ENCODE results near the gene INPP5A.
A peak's percentile ranks its signal among the peaks of the same experiment; 100 is the strongest.

INPP5A gene

GRCh38 chr10:132634241-132634946 lies 96.8 kb downstream of the INPP5A start:
- DNase-seq, result no peak

GRCh38 chr10:132634947-132635271 lies 97.3 kb downstream of the INPP5A start:
- no peak for DNase-seq

DNA sequence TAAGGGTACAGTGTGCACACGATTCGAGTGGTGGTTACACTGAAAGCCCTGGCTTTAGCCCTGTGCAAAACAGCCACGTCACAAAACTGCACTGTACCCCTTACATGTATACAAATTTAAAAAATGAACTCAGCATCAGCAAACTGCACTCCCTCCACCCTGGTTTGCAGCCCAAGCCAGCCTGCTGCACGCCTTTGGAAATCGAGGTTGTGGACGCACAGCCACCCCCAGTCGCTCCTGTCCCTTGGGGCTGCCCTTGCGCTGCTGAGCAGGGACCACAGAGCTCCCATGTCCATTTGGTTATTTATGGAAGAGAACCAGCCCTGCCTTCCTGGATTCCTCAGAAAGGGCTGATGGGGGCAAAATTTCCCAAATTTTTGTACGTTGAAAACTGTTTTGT lies 98.8 kb downstream of the INPP5A start:
- no peak for DNase-seq

- DNase-seq, result peak; percentile 45
Observed at GRCh38 chr10:132637477-132638129, 100.0 kb downstream of the INPP5A start.

DNA sequence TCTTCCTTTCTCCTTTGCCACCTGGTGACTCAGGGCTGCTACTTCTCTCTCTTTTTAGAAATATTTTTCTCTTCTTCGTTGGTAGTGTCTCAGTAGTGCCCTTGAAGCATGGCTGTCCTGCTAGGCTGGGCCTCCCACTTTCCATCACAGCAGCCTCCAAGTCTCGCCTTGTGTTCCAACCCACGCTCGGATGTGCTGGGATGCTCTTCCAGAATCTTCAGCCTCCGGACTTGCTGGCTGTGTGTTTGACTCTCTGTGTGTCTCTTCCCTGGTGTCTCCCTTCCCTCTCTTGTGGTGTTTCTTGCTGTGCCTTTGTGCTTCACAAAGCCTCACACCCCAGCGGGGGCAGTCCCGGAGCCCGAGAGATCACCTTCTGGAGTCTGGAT lies 100.5 kb downstream of the INPP5A start:
- DNase-seq, result no peak

DNA sequence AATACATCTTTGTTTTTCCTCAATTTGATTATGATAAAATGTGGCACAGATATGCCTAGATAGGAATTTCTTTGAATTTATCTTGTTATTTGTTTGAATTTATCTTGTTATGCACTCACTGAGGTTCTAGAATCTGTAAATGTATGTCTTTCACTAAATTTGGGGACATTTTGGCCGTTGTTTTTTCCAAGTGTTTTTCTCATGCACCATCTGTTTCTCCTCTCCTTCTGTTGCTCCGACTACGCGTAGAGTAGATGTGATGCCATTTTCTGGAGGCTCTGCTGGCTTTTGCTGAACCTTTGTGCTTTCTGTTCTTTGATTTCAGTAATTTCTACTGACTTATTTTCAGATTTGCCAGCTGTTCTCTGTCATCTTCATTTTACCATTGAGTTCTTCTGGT lies 101.9 kb downstream of the INPP5A start:
- no peak for DNase-seq

DNA sequence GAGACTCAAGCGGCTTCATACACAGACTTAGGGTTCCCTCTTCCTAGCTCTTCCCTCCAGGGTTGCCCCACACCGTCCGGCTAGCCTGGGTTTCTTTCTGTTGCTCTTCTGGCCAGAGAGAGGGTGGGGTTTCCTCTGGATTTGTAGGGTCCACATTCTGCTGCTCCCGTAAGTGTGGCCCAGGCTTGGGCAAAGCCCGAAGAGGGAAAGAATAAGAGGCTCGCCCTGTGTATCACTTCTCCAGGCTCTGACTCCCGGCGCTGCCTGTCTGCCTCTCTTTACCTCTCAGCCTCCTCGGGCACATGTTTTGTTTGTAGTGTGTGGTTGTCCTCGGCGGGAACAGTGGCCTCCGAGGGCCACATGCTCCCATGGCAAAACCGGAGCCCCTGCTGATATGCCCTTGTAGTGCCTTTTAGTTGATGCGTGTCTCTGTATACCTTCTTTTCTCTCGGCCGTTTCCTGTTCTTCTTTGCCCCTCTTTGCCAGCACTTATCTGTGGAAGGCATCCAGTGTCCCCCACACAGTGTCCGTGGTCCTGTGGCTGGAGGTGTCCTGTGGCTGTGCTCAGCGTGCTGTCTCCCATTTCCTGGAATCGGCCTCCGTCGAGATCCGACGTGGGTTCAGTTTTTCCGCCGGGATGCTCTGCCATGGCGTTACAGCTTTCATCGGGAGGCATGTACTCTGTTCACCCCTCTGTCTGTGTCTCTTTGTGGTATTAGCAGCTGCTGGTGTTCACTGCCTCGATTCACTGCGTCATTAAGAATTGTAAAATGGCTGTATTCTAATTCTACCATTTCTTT lies 102.9 kb downstream of the INPP5A start:
- no peak for DNase-seq

DNA sequence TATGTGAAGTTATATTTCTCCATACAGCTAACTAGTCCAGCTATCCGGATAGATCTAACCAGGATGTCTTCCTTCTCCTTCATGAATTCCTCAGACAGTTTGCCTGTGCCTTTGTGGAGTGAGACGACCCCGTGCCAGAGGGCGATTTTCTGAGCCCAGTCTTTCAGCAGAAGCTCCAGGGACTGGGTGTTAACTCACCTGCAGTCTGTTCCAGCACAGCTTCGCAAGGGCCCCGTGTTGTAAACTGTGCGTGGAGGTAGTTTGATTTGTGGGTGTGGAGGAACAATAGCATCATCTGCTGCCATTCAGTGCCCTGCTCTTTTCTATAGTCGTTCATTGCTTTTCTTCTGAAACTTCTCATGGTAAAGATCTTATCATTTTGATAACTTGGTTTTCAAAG lies 103.8 kb downstream of the INPP5A start:
- DNase-seq, result no peak

GRCh38 chr10:132641966-132642731 lies 104.6 kb downstream of the INPP5A start:
- DNase-seq, result no peak

DNA sequence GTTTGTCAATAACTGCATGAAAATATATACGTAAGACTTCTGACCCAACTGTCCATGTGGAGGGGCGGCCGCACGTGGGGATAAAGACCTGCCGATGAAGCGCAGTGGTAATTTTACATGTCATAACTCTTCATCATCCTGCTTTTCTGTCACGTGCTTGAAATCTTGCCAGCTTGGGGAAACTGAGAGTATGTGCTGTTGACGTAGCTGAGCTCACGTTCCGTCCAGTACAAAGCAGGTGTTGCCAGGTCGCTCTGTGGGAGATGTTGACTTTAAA lies 105.1 kb downstream of the INPP5A start:
- DNase-seq, result no peak

DNA sequence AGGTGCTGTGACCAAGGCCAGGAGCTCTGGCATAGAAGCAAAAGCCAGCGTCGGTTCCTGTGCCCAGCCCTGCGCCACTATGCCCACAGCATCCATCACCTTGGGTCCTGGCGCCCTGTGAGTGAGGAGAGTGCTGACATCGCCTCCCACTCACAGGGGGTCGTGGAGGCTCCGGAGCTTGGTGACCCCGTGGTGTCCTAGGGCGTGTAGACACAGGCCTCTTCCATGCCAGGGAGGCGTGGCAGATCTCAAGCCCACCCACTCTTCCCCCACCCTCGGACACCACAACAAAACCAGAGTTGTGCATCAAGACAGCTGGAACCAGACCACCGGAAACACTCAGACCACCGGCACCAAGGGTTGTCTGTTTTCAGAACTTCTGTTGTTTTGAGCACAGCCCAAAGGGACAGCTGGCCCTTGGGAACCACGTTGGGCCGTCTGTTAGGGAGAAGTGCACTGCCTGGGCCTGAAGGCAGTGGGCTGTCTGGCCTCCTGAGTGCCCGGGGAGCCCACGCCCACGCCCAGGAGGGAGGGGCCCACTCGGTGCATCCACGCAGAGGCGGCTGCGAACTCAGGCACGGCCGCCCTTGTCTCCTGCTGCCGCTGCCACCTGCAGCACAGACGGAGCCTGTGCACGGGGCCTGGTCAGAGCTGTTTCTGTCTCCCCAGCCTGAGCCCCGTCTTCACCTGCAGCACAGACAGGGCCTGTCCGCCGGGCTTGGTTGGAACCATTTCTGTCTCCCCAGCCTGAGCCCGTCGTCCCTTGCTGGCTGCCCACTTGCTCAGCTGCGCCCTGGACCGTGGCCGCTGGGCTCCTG lies 106.3 kb downstream of the INPP5A start:
- DNase-seq, result no peak

DNA sequence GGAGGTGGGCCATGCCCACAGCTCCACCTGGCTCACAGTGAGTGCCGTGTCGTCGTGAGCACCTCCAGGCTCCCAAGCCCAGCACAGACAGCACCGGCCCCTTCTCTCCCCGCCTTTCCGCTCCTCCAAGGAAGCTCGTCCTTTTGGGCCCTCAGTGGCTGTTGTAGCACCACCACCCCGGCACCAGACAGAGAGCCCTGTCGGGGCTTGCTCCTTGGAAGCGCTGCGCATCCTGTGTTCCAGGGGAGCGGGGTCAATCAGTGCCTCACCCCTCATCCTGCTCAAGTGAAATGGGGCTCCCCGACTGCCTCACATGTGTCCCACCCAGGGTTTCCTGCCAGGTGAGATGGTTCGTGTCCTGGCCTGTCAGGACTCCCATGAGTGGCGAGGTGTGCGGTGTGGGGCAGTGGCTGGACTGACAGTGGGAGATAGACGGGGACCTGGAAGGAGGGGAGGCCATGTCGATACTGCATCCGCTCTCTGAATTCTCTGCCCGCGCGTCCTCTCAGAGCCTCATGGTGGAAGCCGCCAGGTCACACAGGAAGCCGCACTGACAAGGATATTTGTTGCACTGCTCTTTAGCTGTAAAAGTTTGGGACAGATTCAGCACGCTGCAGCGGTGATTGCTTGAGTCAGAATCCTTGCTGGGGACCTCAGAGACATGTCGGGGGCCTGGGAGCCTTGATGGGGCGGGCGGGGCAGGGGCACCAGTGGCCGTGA lies 107.1 kb downstream of the INPP5A start:
- no peak for DNase-seq

GRCh38 chr10:132645247-132645530 lies 107.6 kb downstream of the INPP5A start:
- no peak for DNase-seq

DNA sequence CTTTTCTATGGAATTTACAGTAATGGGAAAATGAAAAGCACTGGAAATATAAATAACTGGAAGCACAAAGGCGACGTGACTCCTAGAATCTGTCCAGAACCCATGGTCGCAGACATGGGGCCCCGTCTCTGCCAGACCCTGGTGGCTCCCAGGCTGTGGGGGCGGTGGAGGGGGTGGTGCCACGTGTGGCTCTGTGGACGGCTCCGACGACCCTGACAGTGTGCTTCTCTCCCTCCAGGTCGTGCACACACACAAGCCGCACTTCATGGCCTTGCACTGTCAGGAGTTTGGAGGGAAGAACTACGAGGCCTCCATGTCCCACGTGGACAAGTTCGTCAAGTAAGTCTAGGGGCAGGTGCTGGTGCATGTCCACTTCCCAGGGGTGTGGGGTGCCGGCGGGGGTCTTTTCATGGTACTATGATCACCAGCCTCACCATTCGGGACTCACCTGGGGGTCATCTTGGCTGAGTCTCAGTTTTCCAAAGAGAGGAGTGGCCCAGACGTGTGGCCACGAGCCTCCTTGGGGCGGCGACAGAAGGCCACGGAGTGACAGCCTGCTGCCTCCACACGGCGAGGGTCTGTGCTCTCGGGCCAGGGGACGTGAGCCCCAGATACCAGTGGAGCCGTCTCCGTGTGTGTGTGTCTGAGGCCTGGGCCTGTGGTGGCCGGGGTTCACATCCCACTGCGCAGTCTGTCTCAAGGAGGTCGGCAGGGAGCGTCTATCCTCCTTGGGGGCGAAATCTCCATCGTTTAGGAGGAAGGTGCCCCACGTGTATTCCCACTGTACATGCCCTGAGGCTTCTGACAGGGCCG lies 108.2 kb downstream of the INPP5A start:
- no peak for DNase-seq

GRCh38 chr10:132646443-132647097 lies 109.0 kb downstream of the INPP5A start:
- DNase-seq, result no peak

DNA sequence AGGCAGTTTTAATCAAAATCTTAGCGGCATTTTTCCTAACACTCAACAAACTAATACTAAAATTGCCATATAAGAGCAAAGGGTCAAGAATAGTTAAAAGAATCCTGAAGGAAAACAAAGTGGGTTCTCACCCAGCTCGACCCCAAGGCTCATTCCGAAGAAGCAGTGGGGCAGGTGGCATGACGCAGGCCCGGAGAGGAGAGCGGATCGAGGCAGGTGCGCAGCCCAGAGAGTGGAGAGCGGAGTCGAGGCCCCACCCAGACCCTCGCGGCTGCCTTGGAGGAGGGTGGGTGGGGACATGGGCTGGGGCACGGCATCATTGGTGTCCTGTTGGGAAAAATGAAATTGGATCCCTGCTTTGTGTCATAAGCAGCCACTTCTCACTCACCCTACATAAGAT lies 109.8 kb downstream of the INPP5A start:
- no peak for DNase-seq

DNA sequence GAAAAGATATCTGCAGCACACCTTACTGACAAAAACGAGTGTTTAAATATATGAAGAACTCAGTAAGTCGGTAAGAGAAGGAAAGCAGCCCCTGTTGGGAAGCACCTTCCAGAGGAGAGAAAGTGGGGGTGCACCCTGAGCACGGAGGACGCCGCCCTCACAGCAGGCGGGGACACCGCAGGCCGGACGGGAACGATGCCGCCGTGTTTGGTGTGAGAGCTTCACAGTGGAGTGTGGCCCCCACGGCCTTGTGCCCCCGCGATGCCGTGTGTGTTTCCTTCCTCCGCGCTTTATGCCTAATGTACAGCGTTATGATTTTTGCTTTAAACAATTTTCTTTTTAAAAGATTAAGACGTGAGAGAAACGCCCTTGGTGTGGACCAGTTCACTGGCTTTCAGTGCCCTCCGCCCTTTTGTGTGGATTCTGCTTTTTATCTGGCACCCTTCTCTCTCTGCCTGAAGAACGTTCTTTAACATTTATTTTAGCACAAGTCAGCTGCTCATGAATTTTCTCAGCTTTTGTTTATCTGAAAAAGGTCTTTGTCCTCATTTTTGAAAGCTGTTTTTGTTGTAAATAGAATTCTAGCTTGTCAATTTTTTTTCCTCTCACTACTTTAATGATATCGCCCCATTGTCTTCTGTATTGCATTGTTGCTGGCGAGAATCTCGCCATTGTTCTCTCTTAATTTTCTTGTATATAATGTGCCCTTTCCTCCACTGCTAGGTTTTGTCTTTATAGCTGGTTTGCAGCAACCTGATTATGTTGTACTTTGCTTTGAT lies 110.7 kb downstream of the INPP5A start:
- DNase-seq, result no peak

GRCh38 chr10:132648851-132649528 lies 111.4 kb downstream of the INPP5A start:
- no peak for DNase-seq

DNA sequence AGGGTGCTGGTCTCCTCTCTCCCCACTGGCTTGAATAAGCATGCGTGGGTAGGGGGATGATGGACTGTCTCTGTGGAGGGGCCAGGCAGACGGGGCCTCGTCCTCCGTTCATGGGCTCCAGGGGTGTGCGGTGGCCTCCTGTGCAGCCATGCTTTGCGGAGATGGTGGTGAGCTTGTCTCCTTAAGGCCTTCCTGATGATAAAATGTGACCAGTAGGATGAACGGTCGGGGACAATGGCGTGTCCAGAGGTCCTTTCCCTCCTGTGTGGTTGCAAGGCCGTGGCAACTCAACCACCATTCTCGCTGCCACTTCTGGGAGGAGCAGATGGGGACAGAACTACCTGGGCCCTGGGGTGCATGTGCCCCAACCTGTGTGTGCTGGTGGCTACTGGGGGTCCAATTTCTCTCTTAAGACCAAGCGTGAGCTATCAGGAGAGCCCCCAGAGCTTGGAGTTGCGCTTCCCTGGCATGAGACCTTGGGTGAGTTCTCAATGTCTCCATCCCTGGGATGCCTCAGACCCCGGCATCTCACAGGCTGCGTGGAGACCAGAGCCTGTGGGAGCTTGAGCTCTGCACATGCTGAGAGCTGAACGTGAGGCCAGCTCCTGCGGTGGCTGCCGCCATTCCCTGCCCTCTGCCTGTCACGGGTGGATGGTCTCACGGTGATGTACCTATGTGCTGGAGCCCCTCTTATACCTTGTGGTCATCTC lies 112.2 kb downstream of the INPP5A start:
- no peak for DNase-seq

Data from NCI-H1105 treated with DMSO at 0.1 percent for 48 hours (cell line).